Measurements from ENCODE around the gene C9orf153.

C9orf153 gene

DNA sequence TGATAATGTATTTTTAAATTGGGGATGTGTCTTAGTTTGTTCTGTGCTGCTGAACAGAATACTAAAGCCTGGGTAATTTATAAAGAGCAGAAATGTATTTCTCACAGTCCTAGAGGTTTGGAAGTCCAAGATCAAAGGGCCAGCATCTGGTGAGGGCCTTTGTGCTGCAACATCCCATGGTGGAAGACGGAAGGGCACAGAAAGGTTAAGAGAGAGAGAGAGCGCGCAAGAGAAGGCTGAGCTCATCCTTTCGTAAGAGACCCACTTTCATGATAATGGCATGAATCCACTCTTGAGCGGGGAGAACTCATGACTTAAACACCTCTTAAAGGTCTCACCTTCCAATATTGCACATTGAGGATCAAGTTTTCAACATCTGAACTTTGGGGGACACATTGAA is 81.0 kb downstream of the C9orf153 start:
- TF ChIP-seq, protein P1, sequence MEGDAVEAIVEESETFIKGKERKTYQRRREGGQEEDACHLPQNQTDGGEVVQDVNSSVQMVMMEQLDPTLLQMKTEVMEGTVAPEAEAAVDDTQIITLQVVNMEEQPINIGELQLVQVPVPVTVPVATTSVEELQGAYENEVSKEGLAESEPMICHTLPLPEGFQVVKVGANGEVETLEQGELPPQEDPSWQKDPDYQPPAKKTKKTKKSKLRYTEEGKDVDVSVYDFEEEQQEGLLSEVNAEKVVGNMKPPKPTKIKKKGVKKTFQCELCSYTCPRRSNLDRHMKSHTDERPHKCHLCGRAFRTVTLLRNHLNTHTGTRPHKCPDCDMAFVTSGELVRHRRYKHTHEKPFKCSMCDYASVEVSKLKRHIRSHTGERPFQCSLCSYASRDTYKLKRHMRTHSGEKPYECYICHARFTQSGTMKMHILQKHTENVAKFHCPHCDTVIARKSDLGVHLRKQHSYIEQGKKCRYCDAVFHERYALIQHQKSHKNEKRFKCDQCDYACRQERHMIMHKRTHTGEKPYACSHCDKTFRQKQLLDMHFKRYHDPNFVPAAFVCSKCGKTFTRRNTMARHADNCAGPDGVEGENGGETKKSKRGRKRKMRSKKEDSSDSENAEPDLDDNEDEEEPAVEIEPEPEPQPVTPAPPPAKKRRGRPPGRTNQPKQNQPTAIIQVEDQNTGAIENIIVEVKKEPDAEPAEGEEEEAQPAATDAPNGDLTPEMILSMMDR (conservative IDR thresholded peaks at IDR 0.05; ENCODE audit: low read depth) = no peak
- no peak overlapping the region for H3K27ac ChIP-seq
- POLR2A ChIA-PET (ENCODE audit: low non-redundant PET) = no interaction called here
- CTCF ChIA-PET = no interaction called here
- no peak for DNase-seq (ENCODE audit: low spot score)

- no peak overlapping the region for H3K27ac ChIP-seq
- no peak for DNase-seq (ENCODE audit: low spot score)
- TF ChIP-seq, protein P1 (conservative IDR thresholded peaks at IDR 0.05; ENCODE audit: low read depth) = no peak
- CTCF ChIA-PET = no interaction called here
- POLR2A ChIA-PET (ENCODE audit: low non-redundant PET) = no interaction called here
Observed at GRCh38 chr9:86177995-86178394, 81.5 kb downstream of the C9orf153 start.

GRCh38 chr9:86176468-86176867 is 83.0 kb downstream of the C9orf153 start:
- CTCF ChIA-PET = interaction anchor here (0.7 to 0.9 kb wide), 2 partner anchors 26 to 38 kb away, joined by 3 to 6 read pairs; no protein-coding TSS in a partner anchor
- POLR2A ChIA-PET (ENCODE audit: low non-redundant PET) = no interaction called here
- peak; percentile 92 for DNase-seq (ENCODE audit: low spot score)
- H3K27ac ChIP-seq = no peak overlapping the region
- TF ChIP-seq, protein P1 (conservative IDR thresholded peaks at IDR 0.05; ENCODE audit: low read depth) = no peak

DNA sequence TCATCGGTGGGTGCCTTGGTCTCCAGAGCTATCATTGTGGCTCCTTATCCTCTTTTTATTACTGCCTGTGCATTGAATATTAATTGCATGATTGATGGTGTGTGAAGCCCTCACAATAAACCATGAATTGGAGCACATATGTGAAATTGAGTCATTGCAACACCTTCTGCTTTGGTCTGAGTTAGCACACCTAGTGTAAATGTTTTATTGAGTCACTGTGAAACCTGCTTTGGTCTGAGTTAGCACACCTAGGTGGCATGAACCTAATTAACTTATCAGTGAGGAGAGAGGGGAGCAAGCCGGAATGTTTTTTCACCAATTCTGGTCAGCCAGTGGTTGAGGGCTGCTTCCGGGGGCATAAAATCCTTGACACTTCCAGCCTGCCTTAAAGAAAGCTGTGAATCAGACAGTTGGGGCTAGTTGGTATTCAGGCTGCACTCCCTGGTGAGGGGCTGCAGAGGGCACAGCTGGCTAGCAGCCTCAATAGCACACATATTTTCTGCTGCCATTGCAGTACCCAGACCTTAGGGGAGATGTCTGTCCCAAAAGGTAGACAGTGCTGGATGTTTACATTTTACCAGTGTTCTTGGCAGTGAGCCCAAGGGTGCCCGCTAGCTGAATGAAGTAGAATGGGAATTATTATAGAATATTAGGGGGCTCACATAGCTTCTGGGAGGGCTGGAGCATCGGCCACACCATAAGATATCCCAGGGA is 83.6 kb downstream of the C9orf153 start:
- CTCF ChIA-PET = interaction anchor here (0.7 to 0.9 kb wide), 2 partner anchors 26 to 38 kb away, joined by 3 to 6 read pairs; no protein-coding TSS in a partner anchor
- POLR2A ChIA-PET (ENCODE audit: low non-redundant PET) = no interaction called here
- peak; percentile 45 for DNase-seq (ENCODE audit: low spot score)

DNA sequence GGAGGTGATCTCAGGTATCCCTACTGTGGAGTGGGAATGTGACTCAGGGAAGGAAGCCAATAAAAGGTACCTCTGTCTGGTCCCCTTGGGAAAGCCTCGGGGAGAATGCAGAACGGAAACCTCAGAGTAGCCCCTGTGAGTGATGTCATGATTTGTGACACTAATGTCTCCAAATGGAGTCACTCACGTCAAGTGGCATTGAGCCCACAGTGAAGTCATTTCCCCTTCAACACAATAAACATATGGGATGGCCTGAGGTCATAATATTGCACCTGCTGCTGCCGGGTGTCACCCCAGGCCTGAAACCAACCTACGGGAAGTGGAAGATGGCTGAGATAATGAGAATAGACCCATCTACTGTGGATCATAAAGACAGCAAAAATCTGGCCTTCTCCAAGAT is 84.2 kb downstream of the C9orf153 start:
- H3K27ac ChIP-seq = no peak overlapping the region
- TF ChIP-seq, protein P1 (conservative IDR thresholded peaks at IDR 0.05; ENCODE audit: low read depth) = no peak
- DNase-seq (ENCODE audit: low spot score) = no peak
- ChIA-PET POLR2A (ENCODE audit: low non-redundant PET) (no interaction called here), CTCF (no interaction called here)

More for the DNA sequence above, 83.6 kb downstream of the C9orf153 start:
- H3K27ac ChIP-seq = no peak overlapping the region
- TF ChIP-seq, protein P1 (conservative IDR thresholded peaks at IDR 0.05; ENCODE audit: low read depth) = no peak
